Activated gamma-delta T cell treated with anti-CD3 and anti-CD28 coated beads, Interleukin-2, amount 50 U/mL, for 16 hours (primary cell): ENCODE measurements around the gene MRPL12.

Experiments
- DNase-seq: peaks from one replicate; pipeline ENCODE4 v3.0.0-alpha.2; 2020; ENCODE audit warnings: low read depth

MRPL12 gene

GRCh38 chr17:81701288-81702071 is 1.7 kb upstream of the MRPL12 start:
- no peak for DNase-seq

- no peak for DNase-seq
Measured at GRCh38 chr17:81703747-81704654, 834 bp downstream of the MRPL12 start.

GRCh38 chr17:81705518-81706231 is 2.5 kb downstream of the MRPL12 start:
- no peak for DNase-seq

- DNase-seq, result no peak
Measured at GRCh38 chr17:81706232-81706611, 3.1 kb downstream of the MRPL12 start.

- DNase-seq, result no peak
Measured at GRCh38 chr17:81706757-81707624, 3.8 kb downstream of the MRPL12 start.

- DNase-seq, result no peak
Measured at GRCh38 chr17:81707725-81708646, 4.8 kb downstream of the MRPL12 start.

- no peak for DNase-seq
Measured at GRCh38 chr17:81708739-81709185, 5.6 kb downstream of the MRPL12 start.

- DNase-seq, result no peak
Measured at GRCh38 chr17:81710514-81711308, 7.5 kb downstream of the MRPL12 start.

- peak; percentile 64 for DNase-seq
Measured at GRCh38 chr17:81711814-81712467, 8.8 kb downstream of the MRPL12 start, which contains the start of gene SLC25A10. TSS of gene SLC25A10 (plus strand) at chr17:81712284. CDS start at chr17:81712427, 143 bp downstream.

GRCh38 chr17:81712468-81713003 is 9.4 kb downstream of the MRPL12 start:
- no peak for DNase-seq

GRCh38 chr17:81713004-81713555 is 9.9 kb downstream of the MRPL12 start:
- no peak for DNase-seq

GRCh38 chr17:81713556-81714411 is 10.6 kb downstream of the MRPL12 start:
- no peak for DNase-seq

GRCh38 chr17:81714412-81715106 is 11.4 kb downstream of the MRPL12 start:
- no peak for DNase-seq

- no peak for DNase-seq
Measured at GRCh38 chr17:81715107-81715871, 12.1 kb downstream of the MRPL12 start.

GRCh38 chr17:81715872-81716673 is 12.9 kb downstream of the MRPL12 start:
- DNase-seq, result no peak
